K562 (cell line): ENCODE data around the gene ATP6V0A1. TPM values are rescaled to one million over a fixed set of nuclear protein-coding genes. Genes with fewer than 3 reads are reported as not detected.

Source experiments
- ARID1B ChIP-seq: fragments of 450-650 bp; IDR thresholded peaks from 2 replicates; pipeline ENCODE4 v1.6.1; 2016; ENCODE audit warnings: antibody characterized with exemption, mild to moderate bottlenecking, inconsistent platforms
- FOXK2 ChIP-seq, 2 experiments: fragments of 450-650 bp; IDR thresholded peaks in 1 of 2; conservative IDR thresholded peaks in 1 of 2; 2 replicates each; pipeline ENCODE4 v1.6.1; 2016; ENCODE audit warnings: low read depth in 2 of 2, mild to moderate bottlenecking in 1 of 2
- HMG20A ChIP-seq: fragments of 450-650 bp; formaldehyde crosslinking; conservative IDR thresholded peaks from 2 replicates; pipeline ENCODE4 v1.4.0; 2020; ENCODE audit warnings: mild to moderate bottlenecking, mixed read lengths
- HSF4 ChIP-seq: fragments of 250-450 bp; sonication (Bioruptor Pico); IDR thresholded peaks from 2 replicates; pipeline ENCODE4 v2.1.2; 2022; ENCODE audit warnings: mild to moderate bottlenecking, moderate library complexity, borderline replicate concordance
- IRF2 ChIP-seq: sonication (generic); formaldehyde crosslinking; IDR thresholded peaks from 2 replicates; pipeline ENCODE4 v1.8.1; 2022; ENCODE audit warnings: mild to moderate bottlenecking, missing genetic modification reagents
- NFE2L1 ChIP-seq: fragments of 450-650 bp; IDR thresholded peaks from 2 replicates; pipeline ENCODE4 v1.6.1; 2016; ENCODE audit warnings: missing genetic modification characterization, low read depth, mild to moderate bottlenecking, missing compliant biosample characterization, moderate library complexity, borderline replicate concordance
- NKRF ChIP-seq: fragments of 450-650 bp; IDR thresholded peaks from 2 replicates; pipeline ENCODE4 v1.6.1; 2016; ENCODE audit warnings: borderline replicate concordance
- SAFB2 ChIP-seq: fragments of 200-400 bp; formaldehyde crosslinking; IDR thresholded peaks from 2 replicates; pipeline ENCODE4 v1.6.1; 2018; ENCODE audit warnings: borderline replicate concordance, low read length, low read depth, moderate library complexity; ENCODE audit not compliant: severe bottlenecking
- SAP30 ChIP-seq: fragments of 200-600 bp; sonication (generic); IDR thresholded peaks from 2 replicates; pipeline ENCODE4 v1.6.1; 2012; ENCODE audit warnings: borderline replicate concordance, low read depth, mild to moderate bottlenecking, moderate library complexity, low read length, control low read depth, inconsistent platforms; ENCODE audit not compliant: insufficient read depth, poor library complexity, severe bottlenecking
- TAF1 ChIP-seq: IDR thresholded peaks from 2 replicates; pipeline ENCODE4 v1.6.1; 2011; ENCODE audit warnings: mild to moderate bottlenecking, low read length, moderate library complexity; ENCODE audit not compliant: insufficient read depth, control insufficient read depth, severe bottlenecking; ENCODE audit errors: extremely low read depth
- YY1 ChIP-seq, 3 experiments: IDR thresholded peaks; 2 replicates each; pipeline ENCODE4 v1.6.1; 2011; ENCODE audit warnings: low read length in 2 of 3, mild to moderate bottlenecking in 2 of 3, moderate library complexity in 2 of 3, borderline replicate concordance in 1 of 3, control low read depth in 1 of 3, low read depth in 1 of 3; ENCODE audit not compliant: insufficient read depth in 3 of 3, insufficient replicate concordance in 2 of 3, control insufficient read depth in 1 of 3, insufficient read length in 1 of 3; ENCODE audit errors: extremely low read depth in 1 of 3
- ZKSCAN8 ChIP-seq: fragments of 200-800 bp; sonication (Bioruptor generic); IDR thresholded peaks from 2 replicates; pipeline ENCODE4 v1.6.1; 2016; ENCODE audit warnings: missing genetic modification characterization, missing compliant biosample characterization
- ZNF174 ChIP-seq: fragments of 250-450 bp; sonication (Bioruptor Pico); IDR thresholded peaks from 2 replicates; pipeline ENCODE4 v1.4.0; 2020; ENCODE audit warnings: mild to moderate bottlenecking
- ZNF197 ChIP-seq: fragments of 200-800 bp; sonication (Bioruptor generic); IDR thresholded peaks from 2 replicates; pipeline ENCODE4 v1.6.1; 2016; ENCODE audit warnings: low read depth, missing genetic modification characterization, missing compliant biosample characterization
- ZNF75A ChIP-seq: fragments of 450-650 bp; formaldehyde crosslinking; IDR thresholded peaks from 2 replicates; pipeline ENCODE4 v1.4.0; 2020; ENCODE audit warnings: mild to moderate bottlenecking
- polyA plus RNA-seq, 8 experiments: library from polyadenylated mRNA; depleted of rRNA in 4 of 8; stranded (reverse) in 5 of 8; unstranded in 3 of 8; fragments of >200 nt; fragmentation: Nextera tagmentation in 2 of 8; fragmentation: Illumina TruSeq in 1 of 8; extraction: Ambion mirVana in 2 of 8; extraction: Trizol in 1 of 8; gene quantifications; 2 replicates each; pipeline versions ENCODE4 v1.2.1 to v1.2.3, GENCODE V29; 2011 to 2014; ENCODE audit warnings: inconsistent platforms in 1 of 8, missing spikeins in 1 of 8
- total RNA-seq, 7 experiments: library from RNA; depleted of rRNA in 6 of 7; stranded (reverse); fragments of >200 nt in 6 of 7; fragmentation: Illumina TruSeq in 2 of 7; extraction: Trizol in 2 of 7; gene quantifications; 2 replicates each; pipeline versions ENCODE4 v1.2.1 to v1.2.3, GENCODE V29; 2011 to 2021; ENCODE audit warnings: low replicate concordance in 1 of 7
- TF ChIP-seq, protein P1 (sequence below), 2 experiments: fragments of 450-650 bp; IDR thresholded peaks; 2 replicates each; pipeline ENCODE4 v1.6.1; 2018; ENCODE audit warnings: mild to moderate bottlenecking in 2 of 2, low read depth in 1 of 2; ENCODE audit not compliant: partially characterized antibody in 2 of 2
- TF ChIP-seq, protein P2 (sequence below): fragments of 250-450 bp; sonication (Bioruptor Pico); IDR thresholded peaks from 2 replicates; pipeline ENCODE4 v1.4.0; 2020; ENCODE audit warnings: mild to moderate bottlenecking

The ATP6V0A1 gene
- total and polyA plus RNA-seq, 9 of the 15 experiments (the other 6 are each of a cell fraction or from before 2014, with no cell fraction given) = 11.8 to 158 (median 75.5) TPM

DNA sequence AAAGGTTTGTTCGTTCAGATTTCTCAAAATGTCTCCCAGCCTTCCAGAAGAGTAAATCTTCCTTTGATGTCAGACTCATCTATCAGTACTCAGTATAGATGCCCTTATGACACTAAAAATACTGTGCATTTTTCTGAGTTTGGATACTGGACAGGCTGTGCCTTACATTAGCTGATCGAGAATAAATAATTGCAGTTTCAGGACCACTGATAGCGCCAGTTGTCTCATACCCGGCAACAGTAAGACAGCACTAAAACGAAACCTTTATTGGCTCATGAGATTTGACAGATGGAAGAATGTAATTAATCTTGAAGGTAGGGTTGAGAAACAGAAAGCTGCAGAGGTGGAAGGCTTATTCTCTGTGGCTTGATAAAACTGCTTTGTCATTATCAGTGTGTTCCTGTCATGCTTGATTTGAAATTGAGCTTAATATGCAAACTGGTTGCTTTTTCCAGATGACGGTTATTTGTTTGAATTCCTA lies 1.2 kb downstream of the ATP6V0A1 start (continued):
- TF ChIP-seq, protein P1, sequence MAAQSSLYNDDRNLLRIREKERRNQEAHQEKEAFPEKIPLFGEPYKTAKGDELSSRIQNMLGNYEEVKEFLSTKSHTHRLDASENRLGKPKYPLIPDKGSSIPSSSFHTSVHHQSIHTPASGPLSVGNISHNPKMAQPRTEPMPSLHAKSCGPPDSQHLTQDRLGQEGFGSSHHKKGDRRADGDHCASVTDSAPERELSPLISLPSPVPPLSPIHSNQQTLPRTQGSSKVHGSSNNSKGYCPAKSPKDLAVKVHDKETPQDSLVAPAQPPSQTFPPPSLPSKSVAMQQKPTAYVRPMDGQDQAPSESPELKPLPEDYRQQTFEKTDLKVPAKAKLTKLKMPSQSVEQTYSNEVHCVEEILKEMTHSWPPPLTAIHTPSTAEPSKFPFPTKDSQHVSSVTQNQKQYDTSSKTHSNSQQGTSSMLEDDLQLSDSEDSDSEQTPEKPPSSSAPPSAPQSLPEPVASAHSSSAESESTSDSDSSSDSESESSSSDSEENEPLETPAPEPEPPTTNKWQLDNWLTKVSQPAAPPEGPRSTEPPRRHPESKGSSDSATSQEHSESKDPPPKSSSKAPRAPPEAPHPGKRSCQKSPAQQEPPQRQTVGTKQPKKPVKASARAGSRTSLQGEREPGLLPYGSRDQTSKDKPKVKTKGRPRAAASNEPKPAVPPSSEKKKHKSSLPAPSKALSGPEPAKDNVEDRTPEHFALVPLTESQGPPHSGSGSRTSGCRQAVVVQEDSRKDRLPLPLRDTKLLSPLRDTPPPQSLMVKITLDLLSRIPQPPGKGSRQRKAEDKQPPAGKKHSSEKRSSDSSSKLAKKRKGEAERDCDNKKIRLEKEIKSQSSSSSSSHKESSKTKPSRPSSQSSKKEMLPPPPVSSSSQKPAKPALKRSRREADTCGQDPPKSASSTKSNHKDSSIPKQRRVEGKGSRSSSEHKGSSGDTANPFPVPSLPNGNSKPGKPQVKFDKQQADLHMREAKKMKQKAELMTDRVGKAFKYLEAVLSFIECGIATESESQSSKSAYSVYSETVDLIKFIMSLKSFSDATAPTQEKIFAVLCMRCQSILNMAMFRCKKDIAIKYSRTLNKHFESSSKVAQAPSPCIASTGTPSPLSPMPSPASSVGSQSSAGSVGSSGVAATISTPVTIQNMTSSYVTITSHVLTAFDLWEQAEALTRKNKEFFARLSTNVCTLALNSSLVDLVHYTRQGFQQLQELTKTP (IDR thresholded peaks at IDR 0.05; ENCODE audit: low read depth in 1 of 2, partially characterized antibody in 2 of 2) = peak in 1 of 2 experiments; percentile 45
- TF ChIP-seq HSF4 (CRISPR knock-in tag) (no peak), NFE2L1 (tag) (peak; percentile 66; the same call in 1 of the 2 replicates), NKRF (peak; percentile 66), ZNF75A (CRISPR knock-in tag) (no peak), SAFB2 (no peak), ZNF174 (CRISPR knock-in tag) (no peak), TAF1 (no peak), ZNF197 (0 out of 2 replicates have a peak, but pooled peaks have one; percentile 22), ARID1B (no peak), HMG20A (CRISPR knock-in tag) (no peak), FOXK2 (conservative IDR thresholded peaks at IDR 0.05 in 1 of 2, IDR thresholded peaks at IDR 0.05 in 1 of 2; ENCODE audit: low read depth in 2 of 2) (no peak), YY1 (IDR thresholded peaks at IDR 0.05; ENCODE audit: borderline replicate concordance in 1 of 3, control insufficient read depth in 1 of 3, extremely low read depth in 1 of 3, insufficient read depth in 3 of 3, insufficient read length in 1 of 3, insufficient replicate concordance in 2 of 3, low read depth in 1 of 3, low read length in 2 of 3) (peak in 1 of 3 experiments; percentile 30), ZKSCAN8 (no peak), SAP30 (peak; percentile 52), IRF2 (CRISPR knock-in tag) (no peak)
- TF ChIP-seq, protein P2, sequence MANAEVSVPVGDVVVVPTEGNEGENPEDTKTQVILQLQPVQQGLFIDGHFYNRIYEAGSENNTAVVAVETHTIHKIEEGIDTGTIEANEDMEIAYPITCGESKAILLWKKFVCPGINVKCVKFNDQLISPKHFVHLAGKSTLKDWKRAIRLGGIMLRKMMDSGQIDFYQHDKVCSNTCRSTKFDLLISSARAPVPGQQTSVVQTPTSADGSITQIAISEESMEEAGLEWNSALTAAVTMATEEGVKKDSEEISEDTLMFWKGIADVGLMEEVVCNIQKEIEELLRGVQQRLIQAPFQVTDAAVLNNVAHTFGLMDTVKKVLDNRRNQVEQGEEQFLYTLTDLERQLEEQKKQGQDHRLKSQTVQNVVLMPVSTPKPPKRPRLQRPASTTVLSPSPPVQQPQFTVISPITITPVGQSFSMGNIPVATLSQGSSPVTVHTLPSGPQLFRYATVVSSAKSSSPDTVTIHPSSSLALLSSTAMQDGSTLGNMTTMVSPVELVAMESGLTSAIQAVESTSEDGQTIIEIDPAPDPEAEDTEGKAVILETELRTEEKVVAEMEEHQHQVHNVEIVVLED = no peak
